Measurements from ENCODE around the gene LRRC25. TPM values are rescaled to one million over a fixed set of nuclear protein-coding genes. Genes with fewer than 3 reads are reported as not detected.
"Not testable (repeated sequence)": the region's sequence is repeated elsewhere in the genome, so short reads cannot be mapped to it uniquely, and the experiment has no call there.

The LRRC25 gene
- total and polyA plus RNA-seq, 7 donors: 0.65 to 5.2 (median 2.3) TPM

GRCh38 chr19:18384775-18385174, 12.6 kb downstream of the LRRC25 start:
- H3K4me1 ChIP-seq: peaks cover 19% of the 10 kb centered on the region
- no peak overlapping the region for H3K4me3 ChIP-seq
- 81 to 85% (median 83%) methylated on average over 7 of the region's 7 CpGs for WGBS, 3 donors
- H3K27me3 ChIP-seq (ENCODE audit: insufficient read depth in 3 of 3, low read length in 2 of 3): peaks cover 0 to 6% (median 3%) of the 10 kb centered on the region in 3 donors
- no peak overlapping the region for H3K27ac ChIP-seq
- no peaks in the 10 kb centered on the region for H3K9me3 ChIP-seq
- no peaks in the 10 kb centered on the region for H3K36me3 ChIP-seq (ENCODE audit: insufficient read depth in 1 of 2, low read depth in 1 of 2)
- DNase-seq (no peak), ATAC-seq (no peak)
- TF ChIP-seq CTCF (IDR thresholded peaks at IDR 0.05): no peak
- intact Hi-C loops (cut with DNase I): no loop called here

- H3K27ac ChIP-seq; H3K27me3 ChIP-seq (ENCODE audit: insufficient read depth in 3 of 3, low read length in 2 of 3); ATAC-seq; DNase-seq; H3K36me3 ChIP-seq (ENCODE audit: insufficient read depth in 1 of 2, low read depth in 1 of 2); intact Hi-C loops (cut with DNase I); H3K9me3 ChIP-seq; H3K4me3 ChIP-seq: not testable (repeated sequence)
- H3K4me1 ChIP-seq: peaks cover 19% of the 10 kb centered on the region
- WGBS, 3 donors: 91 to 94% (median 93%) methylated on average over 11 of the region's 11 CpGs
These were observed 13.8 kb downstream of the LRRC25 start for GRCh38 chr19:18383622-18384021.

GRCh38 chr19:18380843-18381242, 16.6 kb downstream of the LRRC25 start:
- H3K27me3 ChIP-seq (ENCODE audit: insufficient read depth in 3 of 3, low read length in 2 of 3): peaks cover 0 to 6% (median 3%) of the 10 kb centered on the region in 3 donors
- no peak for TF ChIP-seq CTCF (IDR thresholded peaks at IDR 0.05)
- DNase-seq (no peak), ATAC-seq (no peak)
- peaks cover 12% of the 10 kb centered on the region for H3K4me1 ChIP-seq
- intact Hi-C loops (cut with DNase I): no loop called here
- H3K4me3 ChIP-seq: no peak overlapping the region
- no peaks in the 10 kb centered on the region for H3K36me3 ChIP-seq (ENCODE audit: insufficient read depth in 1 of 2, low read depth in 1 of 2)
- H3K27ac ChIP-seq: peak overlapping the region; percentile 73
- H3K9me3 ChIP-seq: no peaks in the 10 kb centered on the region
- 70 to 89% (median 80%) methylated on average over 3 of the region's 3 CpGs for WGBS, 3 donors

GRCh38 chr19:18379803-18380747, 17.3 kb downstream of the LRRC25 start:
- Histone ChIP-seq H3K27ac (peak overlapping the region; percentile 73), H3K4me3 (no peak overlapping the region), H3K36me3 (ENCODE audit: insufficient read depth in 1 of 2, low read depth in 1 of 2) (no peaks in the 10 kb centered on the region), H3K4me1 (peaks cover 16% of the 10 kb centered on the region), H3K27me3 (ENCODE audit: insufficient read depth in 3 of 3, low read length in 2 of 3) (peaks cover 0 to 6% (median 0%) of the 10 kb centered on the region in 3 donors), H3K9me3 (no peaks in the 10 kb centered on the region)
- DNase-seq (peak; percentile 93 to 95), ATAC-seq (peak; percentile 86 to 92 (median 90))
- TF ChIP-seq CTCF (IDR thresholded peaks at IDR 0.05): no peak
- intact Hi-C loops (cut with DNase I): no loop called here
- 23 to 31% (median 24%) methylated on average over 22 of the region's 22 CpGs for WGBS, 3 donors

- Histone ChIP-seq H3K27me3 (ENCODE audit: insufficient read depth in 3 of 3, low read length in 2 of 3) (no peaks in the 10 kb centered on the region), H3K4me1 (peaks cover 30% of the 10 kb centered on the region), H3K27ac (no peak overlapping the region), H3K9me3 (no peaks in the 10 kb centered on the region), H3K36me3 (ENCODE audit: insufficient read depth in 1 of 2, low read depth in 1 of 2) (no peaks in the 10 kb centered on the region), H3K4me3 (no peak overlapping the region)
- intact Hi-C loops (cut with DNase I): no loop called here
- ATAC-seq: no peak
- no peak for TF ChIP-seq CTCF (IDR thresholded peaks at IDR 0.05)
- 74 to 76% (median 76%) methylated on average over 6 of the region's 6 CpGs for WGBS, 3 donors
- DNase-seq: no peak
These were observed 20.4 kb downstream of the LRRC25 start for GRCh38 chr19:18377026-18377425.

Data from psoas muscle (tissue), 8 donors.